ENCODE measurements around the gene SLC50A1.

SLC50A1 gene, protein sequence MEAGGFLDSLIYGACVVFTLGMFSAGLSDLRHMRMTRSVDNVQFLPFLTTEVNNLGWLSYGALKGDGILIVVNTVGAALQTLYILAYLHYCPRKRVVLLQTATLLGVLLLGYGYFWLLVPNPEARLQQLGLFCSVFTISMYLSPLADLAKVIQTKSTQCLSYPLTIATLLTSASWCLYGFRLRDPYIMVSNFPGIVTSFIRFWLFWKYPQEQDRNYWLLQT

DNA sequence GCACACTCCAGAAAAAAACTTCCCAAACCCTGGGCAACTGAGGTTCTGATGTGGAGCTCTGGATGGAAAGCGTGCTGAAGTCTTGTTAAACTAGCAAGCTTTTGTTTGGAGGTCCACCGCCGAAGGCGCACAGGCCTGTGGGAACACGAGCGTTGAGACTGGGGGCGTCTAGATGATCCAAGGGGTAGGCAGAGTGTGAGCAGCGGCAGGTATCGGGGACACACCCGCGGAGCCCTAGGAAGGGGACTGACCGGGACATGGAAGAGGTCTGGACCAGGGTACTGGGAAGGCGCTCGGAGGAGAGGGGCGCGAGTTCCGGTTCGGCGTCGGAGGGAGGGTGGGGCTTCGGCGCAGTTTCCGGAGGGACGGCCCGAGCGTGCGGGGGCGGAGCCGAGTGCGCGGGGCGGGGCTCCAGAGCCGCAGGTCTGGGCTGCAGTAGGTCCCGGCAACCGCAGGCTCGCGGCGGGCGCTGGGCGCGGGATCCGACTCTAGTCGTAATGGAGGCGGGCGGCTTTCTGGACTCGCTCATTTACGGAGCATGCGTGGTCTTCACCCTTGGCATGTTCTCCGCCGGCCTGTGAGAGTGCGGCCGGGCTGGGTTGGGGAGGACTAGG, at the start of gene SLC50A1:
TSS of gene SLC50A1 (plus strand) at position 438 of the 614 bp plus-strand sequence. CDS start at position 498, 60 bp downstream.
- peak; percentile 90 to 92 for DNase-seq (ENCODE audit: extremely low read depth in 1 of 2, low read depth in 1 of 2)

DNA sequence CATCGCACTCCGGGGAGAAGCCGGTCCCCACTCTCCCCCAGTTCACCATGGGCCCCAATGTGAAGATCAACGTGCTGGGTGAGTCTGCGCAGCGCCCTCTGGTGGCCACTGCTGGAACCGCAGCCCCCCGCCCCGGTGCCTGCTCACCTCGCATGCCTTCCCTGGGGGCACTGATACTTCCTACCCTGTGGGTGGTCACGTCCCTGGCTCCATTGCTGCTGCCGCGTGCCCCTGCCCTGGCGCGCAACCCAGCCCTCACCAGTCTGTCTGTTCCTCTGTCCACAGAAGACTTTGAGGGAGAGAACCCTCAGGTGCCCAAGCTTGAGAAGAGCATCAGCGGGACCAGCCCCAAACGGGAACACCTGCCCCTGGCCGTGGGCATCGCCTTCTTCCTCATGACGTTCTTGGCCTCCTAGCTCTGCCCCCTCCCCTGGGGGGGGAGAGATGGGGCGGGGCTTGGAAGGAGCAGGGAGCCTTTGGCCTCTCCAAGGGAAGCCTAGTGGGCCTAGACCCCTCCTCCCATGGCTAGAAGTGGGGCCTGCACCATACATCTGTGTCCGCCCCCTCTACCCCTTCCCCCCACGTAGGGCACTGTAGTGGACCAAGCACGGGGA, 49.4 kb upstream of the SLC50A1 start:
- peak; percentile 60 to 64 for DNase-seq (ENCODE audit: extremely low read depth in 1 of 2, low read depth in 1 of 2)

DNA sequence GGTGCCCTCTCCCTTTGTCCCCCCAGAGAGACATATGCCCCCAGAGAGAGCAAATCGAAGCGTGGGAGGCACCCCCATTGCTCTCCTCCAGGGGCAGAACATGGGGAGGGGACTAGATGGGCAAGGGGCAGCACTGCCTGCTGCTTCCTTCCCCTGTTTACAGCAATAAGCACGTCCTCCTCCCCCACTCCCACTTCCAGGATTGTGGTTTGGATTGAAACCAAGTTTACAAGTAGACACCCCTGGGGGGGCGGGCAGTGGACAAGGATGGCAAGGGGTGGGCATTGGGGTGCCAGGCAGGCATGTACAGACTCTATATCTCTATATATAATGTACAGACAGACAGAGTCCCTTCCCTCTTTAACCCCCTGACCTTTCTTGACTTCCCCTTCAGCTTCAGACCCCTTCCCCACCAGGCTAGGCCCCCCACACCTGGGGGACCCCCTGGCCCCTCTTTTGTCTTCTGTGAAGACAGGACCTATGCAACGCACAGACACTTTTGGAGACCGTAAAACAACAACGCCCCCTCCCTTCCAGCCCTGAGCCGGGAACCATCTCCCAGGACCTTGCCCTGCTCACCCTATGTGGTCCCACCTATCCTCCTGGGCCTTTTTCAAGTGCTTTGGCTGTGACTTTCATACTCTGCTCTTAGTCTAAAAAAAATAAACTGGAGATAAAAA, 48.7 kb upstream of the SLC50A1 start:
- DNase-seq (ENCODE audit: extremely low read depth in 1 of 2, low read depth in 1 of 2) = no peak

DNA sequence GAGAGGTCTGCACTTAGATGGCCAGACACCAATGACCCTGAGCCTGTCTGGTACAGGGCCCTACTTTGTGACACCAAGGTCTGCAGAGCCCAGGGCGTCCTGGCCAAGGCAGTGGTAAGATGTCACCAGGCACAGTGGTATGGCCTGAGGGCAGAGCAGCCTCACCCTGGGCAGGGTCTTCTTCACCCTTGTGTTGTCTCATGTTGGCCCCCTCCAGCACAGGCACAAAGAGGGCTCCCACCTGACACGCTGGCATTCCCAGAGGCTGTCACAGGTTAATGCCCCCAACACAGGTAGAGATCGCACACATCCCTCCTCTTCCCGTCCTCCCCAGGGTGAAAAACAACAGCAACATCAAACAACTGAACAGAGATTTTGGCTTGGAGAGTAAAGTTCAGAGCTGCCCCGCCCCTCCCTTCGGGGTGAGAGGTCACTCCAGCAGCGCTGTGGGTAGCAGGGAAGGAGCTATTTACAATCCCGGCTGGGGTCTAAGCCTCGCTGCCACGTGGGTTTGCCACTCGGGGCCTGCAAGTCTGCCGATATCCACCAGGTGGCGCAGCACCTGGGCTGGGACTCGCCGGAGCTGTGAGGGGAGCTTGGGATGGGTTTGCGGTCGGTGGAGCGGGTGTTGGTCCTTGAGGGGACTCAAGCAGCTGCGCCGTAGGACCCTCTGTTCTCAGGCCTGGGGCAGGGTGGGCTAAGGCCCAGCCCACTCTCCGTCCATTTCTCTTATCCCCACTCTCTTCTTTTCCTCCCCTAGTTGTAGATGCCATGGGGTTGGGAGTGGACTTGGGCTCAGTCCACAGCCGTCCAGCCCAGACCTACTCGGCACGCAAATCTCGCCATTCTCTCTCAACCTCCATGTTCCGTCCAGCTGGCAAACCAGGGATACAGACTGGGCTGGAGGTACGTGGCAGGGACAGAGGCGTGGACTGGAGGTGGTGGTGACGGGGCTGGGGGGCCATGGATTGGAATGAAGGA, 44.3 kb upstream of the SLC50A1 start:
- DNase-seq (ENCODE audit: extremely low read depth in 1 of 2, low read depth in 1 of 2) = peak; percentile 58 to 62

DNA sequence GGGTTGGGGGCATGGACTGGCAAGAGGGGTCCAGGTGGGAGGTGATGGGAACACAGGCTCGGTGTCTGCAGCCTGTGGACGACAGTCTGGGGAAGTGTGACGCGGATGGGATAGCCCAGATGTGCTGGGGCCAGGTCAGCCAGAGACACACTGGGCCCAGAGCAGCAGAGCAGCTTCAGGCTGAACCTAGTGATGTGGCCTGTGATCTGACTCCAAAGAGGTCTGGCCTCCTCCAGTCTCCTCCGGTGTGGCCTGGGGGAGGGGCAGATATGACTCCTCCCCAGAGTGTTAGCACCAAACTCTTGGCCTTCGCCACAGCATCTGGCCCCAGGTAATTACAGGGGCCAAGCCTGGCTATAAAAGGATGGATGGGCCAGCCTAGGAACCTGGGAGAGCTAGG, 43.5 kb upstream of the SLC50A1 start:
- no peak for DNase-seq (ENCODE audit: extremely low read depth in 1 of 2, low read depth in 1 of 2)

DNA sequence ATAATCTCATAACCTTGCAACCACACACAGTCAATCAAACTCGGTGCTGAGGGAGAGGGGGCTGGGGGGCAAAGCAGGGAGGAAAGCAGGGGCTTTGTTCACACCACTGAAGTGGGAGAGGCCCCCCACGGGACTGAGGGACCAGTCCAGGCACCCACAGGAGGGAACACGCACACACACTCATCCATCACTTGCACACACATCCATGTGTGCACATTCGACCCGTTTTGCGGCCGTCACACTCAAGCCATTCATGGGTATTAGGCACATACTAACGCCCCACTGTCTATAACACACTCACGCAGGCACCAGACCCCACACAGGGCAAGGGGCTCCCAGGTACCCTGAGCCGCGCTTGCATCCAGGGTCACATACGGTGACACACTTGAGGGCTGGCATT, 43.0 kb upstream of the SLC50A1 start:
- DNase-seq (ENCODE audit: extremely low read depth in 1 of 2, low read depth in 1 of 2) = no peak

DNA sequence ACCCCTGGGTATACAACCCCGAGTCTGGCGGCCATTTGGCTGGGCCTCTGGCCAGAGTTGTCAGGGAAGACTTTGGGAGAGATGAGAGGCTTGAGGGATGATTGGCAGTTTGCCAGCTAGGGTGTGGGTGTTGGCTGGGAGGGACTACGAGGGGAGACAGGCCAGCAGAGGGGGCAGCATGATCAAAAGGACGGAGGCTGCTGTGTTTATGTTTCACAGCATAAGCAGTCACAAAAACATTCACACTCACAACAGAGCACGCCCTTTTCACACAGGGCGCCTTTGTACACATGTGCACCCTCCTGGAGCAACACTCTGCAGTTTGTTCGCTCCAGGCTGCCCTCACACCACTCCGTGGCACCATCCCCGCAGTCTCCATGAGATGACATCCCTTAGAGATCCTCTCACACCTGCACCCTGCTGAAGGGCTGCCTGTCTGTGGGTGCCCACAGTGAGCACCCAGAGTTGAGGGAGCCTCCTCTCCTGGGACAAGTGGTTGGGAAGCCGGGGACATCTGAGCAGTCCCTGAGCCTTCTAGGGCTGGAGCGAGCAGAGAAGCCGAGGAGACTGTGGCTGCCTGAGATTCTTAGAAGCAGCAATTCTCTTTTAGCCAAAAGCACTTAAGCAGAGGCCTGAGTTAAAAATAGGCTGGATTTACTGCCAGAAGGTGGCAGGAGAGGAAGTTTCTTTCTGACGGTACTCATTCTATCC, 41.6 kb upstream of the SLC50A1 start:
- DNase-seq (ENCODE audit: extremely low read depth in 1 of 2, low read depth in 1 of 2) = no peak

DNA sequence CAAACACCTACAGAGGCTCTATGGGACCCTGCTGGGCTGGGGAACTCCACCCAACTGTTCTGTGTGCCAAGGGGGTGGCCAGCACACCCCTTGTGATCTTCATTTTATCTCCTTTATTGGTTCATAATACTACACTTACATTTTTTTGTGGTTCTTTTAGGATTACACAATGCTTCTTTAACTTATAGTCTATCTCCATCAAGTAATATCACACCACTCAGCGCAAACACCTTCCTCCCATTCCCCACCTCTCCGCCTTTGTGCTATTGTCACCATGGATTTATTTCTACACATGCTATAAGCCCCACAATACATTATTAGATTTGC, 41.1 kb upstream of the SLC50A1 start:
- no peak for DNase-seq (ENCODE audit: extremely low read depth in 1 of 2, low read depth in 1 of 2)

DNA sequence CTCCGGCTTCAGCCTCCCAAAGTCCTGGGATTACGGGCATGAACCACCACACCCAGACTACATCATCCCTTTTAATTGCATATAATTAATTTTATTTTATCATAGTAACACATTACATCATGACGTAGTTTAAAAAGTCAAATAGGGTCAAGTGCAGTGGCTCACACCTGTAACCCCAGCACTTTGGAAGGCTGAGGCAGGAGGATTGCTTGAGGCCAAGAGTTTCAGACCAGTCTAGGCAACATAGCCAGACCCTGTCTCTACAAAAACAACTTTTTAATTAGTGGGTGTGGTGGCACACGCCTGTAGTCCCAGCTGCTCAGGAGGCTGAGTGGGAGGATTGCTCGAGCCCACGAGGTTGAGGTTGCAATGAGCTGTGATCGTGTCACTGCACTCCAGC, 36.3 kb upstream of the SLC50A1 start:
- no peak for DNase-seq (ENCODE audit: extremely low read depth in 1 of 2, low read depth in 1 of 2)

DNA sequence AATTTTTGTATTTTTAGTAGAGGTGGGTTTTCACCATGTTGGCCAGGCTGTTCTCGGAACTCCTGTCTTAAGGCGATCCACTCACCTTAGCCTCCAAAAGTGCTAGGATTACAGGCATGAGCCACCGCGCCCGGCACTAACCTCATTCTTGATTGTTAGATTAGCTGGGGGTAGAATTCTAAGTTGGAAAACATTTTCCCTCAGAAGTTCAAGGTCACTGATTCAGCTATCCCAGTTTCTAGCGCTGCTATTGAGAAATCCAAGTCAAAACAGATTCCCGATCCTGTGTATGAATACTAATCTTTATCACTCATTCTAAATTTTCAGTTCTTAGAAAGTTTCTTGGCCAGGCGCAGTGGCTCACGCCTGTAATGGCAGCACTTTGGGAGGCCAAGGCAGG, 32.3 kb upstream of the SLC50A1 start:
- DNase-seq (ENCODE audit: extremely low read depth in 1 of 2, low read depth in 1 of 2) = no peak

DNA sequence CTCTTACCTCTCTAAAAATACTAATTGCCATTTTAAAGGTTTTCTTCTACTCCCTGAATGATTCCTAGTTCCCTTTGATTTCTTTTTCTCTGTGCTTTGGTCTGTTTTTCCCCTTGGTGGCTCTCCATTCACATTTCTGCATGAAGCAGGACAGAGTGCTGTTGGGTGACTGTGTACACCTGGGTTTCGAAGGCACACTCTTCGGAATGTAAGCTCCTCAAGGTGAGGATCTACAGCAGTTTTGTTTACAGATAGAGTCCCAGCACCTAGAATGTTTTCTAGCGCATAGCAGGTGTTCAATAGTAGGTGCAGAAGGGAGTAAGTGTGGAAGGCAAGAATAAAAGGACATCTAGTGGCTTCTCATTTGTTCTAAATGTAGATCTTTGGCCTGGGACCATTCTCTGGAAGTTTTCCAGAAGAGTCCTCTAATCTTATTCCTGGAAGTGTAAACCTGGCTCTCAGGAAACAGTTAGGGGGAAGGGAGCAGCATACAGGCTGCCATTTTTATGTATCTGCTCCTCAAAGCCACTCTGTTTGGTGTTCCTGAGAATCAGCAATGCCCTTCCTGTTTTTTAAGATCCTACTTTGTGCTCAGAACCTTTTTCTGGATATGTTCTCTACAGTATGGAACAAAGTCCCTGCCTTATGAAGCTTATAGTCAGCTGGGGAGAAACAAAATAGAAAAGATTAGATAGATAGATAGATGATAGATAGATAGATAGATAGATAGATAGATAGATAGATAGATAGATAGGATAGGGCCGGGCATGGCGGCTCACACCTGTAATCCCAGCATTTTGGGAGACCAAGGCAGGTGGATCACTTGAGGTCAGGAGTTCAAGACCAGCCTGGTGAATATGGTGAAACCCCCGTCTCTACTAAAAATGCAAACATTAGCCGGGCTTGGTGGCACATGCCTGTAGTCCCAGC, 30.8 kb upstream of the SLC50A1 start:
- DNase-seq (ENCODE audit: extremely low read depth in 1 of 2, low read depth in 1 of 2) = no peak

DNA sequence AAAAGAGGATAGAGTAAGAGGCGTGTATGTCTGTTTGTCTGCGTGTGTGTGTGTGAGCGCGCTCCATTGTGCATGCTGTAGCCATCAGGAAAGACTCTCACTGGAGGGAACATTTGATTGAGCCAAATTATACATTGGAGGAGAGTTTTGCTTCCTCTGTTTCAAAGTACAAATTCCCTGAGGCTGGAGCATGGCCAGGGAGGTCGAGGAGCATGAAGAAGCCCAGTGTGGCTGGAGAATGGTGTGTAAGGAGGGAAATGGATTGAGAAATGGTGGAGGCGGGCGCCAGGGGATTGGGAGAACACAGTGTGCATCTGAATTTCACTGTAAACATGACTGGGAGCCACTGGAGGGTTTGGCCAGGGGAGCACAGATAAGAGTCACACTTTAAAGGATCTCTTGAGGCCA, 30.0 kb upstream of the SLC50A1 start:
- no peak for DNase-seq (ENCODE audit: extremely low read depth in 1 of 2, low read depth in 1 of 2)

DNA sequence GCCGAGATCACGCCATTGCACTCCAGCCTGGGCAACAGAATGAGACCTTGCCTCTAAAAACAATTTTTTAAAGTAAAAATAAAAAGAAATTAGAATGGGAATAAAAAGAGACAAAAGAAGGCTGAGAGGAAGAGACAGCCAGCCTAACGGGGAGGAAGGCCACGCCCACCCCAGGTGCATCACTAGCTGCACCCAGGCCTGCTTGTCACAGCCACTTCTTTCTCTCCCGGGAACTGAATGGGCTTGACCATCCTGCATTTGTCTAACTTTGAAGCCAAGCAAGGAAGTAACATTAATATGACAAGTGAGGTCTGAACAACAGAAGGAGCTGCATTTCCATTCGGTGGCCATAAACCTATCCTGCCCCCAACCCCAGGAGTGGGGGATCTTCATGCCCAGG, 28.8 kb upstream of the SLC50A1 start:
- no peak for DNase-seq (ENCODE audit: extremely low read depth in 1 of 2, low read depth in 1 of 2)

DNA sequence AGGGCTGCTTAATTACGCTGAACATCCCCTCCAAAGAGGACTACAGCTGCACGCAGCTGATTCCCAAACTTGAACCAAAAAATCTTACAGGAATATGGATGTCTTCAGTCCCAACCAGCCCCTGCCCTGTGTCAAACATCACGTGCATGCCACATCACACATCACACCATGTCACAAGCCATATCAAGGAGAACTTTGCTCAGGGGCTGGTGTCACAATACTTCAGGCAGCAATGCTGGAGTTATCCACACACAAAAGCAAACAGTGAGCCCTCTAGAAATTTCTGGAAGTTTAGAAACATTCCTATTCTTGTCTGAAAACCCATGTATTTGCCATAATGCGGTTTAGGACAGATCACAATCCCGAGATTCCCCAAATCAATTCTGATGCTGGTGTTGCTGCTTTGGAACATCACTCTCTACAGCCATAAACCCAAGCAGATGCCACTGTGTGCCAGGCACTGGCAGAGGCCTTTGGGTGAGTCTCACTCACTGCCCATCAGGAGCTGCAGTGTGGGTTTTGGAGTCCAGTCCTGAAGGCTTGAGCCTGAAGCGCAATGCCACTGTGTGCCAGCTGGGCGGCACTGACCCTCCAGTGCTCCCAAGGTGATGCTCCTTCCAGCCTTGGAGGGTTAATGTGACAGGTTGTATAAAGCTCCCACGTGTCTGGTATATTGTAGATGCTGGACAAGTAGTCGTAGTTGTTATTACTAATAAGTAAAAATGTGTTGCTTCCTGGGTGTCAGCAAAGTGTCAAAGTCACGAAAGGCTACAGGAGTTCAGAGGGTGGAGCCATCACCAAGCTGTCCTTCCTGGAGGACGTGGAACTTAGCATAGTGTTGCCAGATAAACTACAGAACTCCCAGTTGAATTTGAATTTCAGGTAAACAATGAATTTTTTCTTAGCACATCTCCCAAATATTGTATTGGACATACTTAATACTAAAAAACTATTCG, 28.1 kb upstream of the SLC50A1 start:
- DNase-seq (ENCODE audit: extremely low read depth in 1 of 2, low read depth in 1 of 2) = no peak

DNA sequence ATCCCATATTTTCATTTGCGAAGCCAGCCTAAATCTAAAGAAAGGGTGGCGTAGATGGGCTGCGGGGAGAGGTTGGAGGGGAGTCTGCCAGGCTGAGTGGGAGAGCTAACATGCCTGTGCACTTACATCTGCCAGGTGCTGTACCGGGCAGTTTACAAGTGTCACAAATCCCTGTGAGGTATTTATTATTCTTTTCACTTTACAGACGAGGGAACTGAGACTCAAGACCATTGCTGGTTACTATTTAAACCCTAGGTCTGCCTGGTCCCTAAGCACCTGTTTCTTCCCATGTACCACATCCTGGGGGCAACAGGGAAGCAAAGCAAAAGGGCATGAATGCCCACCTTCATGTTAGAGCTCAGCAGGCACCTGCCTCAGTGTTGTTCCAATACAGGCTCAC, 27.4 kb upstream of the SLC50A1 start:
- no peak for DNase-seq (ENCODE audit: extremely low read depth in 1 of 2, low read depth in 1 of 2)

DNA sequence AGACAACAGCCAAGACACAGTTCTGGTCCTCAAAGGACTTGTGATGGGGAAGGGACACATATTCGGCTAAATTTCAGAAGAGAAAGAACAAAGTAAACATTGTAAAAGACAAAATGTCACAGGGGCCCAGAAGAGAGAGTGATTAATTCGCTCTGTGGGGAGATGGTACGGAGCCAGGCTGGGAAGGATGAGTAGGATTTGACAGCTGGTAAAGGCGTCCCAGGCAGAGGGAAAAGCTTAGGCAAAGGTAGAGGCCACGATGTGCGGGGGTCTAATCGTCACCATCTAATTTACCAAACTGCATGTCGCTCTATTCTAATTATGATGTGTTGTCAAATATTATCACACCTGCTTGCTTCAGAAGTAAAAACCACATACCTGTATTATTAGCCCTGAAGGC, 25.3 kb upstream of the SLC50A1 start:
- DNase-seq (ENCODE audit: extremely low read depth in 1 of 2, low read depth in 1 of 2) = no peak

DNA sequence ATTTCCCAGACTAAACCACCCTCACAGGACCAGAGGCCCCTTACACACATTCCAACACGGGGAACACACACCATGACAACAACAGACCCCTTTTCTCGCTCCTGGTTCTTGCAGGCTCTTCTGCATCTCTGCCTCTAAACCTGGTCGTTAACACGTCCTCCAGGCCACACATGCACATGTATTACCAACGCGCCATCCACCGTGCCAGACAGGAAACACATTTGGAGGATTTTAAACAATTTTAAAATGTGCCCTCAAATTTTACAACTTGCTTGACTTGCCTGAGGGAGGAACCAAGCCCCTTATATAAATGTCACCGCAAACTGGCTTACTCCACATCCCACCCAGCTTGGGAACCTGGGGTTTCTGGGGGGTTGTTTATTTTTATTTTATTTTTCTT, 24.8 kb upstream of the SLC50A1 start:
- no peak for DNase-seq (ENCODE audit: extremely low read depth in 1 of 2, low read depth in 1 of 2)

DNA sequence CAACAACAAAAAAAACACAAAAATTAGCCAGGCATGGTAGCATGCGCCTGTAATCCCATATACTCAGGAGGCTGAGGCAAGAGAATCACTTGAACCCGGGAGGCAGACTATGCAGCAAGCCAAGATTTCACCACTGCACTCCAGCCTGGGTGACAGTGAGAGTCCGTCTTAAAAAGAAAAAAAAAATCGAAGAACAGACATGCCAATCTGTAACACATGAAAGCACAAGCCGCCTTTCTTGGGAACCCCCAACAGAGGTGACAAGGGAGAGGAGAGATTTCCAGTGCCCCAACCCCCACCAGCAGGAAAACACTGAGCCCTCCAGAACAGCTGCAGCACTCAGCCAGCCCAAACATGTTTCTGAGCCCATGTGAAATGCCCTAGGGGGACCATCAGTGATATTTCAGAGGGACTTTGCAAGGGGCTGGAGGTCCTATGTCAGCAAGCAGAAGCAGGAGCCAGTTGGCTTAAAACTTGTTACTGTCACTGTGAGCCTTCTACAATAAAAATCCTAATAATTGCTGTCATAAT, 22.1 kb upstream of the SLC50A1 start:
- no peak for DNase-seq (ENCODE audit: extremely low read depth in 1 of 2, low read depth in 1 of 2)

Measured in stimulated activated CD8-positive, alpha-beta memory T cell treated with anti-CD3 and anti-CD28 coated beads, Interleukin-7, amount 100 ng/mL, for 48 hours (primary cell).